Stromal cell of bone marrow (primary cell): ENCODE data around the gene CCR5.

Experiments used
- DNase-seq: peaks from one replicate; pipeline ENCODE4 v3.0.0-alpha.2; 2012; ENCODE audit warnings: low read depth

CCR5 gene

DNA sequence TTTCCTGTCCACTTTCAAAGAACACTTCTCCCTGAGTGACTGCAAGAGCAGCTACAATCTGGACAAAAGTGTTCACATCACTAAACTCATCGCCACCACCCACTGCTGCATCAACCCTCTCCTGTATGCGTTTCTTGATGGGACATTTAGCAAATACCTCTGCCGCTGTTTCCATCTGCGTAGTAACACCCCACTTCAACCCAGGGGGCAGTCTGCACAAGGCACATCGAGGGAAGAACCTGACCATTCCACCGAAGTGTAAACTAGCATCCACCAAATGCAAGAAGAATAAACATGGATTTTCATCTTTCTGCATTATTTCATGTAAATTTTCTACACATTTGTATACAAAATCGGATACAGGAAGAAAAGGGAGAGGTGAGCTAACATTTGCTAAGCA, 38.1 kb downstream of the CCR5 start:
- DNase-seq: no peak

DNA sequence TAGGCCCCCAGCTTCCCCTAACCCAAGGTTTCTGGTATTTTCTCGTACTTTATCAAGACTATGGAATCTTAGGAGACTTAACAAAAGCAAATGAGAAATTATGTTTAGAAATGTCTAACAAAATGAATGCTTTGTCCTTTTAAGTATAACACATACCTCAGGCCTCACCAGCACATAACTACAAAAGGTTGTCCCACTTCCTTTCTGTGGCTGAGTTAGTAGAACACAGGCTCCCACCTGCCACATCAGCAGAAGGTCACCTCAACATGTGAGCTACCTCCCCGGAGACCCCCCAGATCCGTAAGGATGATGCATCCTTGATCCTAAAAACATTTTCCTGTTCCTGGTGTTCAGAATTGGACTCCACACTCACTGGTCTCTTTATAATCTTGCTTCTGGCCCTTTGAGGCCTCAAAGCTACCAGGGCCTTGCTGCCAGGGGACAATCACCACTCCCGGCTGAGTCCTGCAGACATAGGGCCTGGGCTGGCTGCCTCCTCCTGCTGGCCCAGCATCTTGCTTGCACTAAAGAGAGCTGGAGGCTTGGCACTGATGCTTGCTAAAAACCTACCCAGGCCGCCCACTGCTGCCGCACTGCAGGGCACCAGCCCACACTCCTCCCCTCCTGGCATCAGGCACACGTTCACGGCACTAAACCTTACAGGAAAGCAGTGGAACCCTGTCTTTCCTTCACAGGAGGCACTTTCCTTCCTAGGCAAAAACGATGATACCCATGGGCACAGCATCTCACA, 39.2 kb downstream of the CCR5 start:
- DNase-seq: no peak

DNA sequence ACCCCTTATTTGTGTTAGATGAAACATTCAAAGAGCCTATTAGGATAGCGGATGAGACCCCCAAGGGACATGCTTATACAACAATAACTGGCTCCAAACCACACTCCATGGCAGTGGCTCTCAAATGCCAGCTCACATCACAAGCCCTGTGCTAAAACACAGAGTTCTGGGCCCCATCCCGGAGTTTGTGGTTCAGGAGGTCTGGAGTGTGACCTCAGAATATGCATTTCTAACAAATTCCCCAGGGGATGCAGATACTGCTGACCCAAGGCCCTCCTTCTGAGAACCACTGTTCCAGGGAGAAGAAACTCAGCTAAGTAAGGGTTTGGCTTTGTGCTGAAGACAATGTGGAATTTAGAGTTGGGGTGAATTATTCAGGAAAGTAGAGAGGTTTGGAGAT, 39.9 kb downstream of the CCR5 start:
- DNase-seq: peak; percentile 50

DNA sequence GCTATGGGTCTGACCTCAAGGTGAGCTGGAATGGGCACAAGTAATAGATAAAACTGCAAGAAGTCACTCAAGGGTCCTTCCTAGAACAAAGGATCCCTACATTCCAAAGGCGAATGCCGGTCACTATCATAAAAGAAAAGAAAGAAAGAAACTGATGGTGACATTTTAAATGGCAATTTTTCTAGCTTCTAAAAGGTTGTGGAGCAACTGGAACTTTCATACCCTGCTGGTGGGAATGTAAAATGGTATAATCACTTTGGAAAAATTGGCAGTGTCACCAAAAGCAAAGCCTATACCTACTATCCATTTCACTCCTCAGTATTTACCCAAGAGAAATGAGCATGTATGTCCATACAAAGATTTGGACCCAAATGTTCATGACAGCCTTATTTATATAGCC, 40.5 kb downstream of the CCR5 start:
- no peak for DNase-seq

DNA sequence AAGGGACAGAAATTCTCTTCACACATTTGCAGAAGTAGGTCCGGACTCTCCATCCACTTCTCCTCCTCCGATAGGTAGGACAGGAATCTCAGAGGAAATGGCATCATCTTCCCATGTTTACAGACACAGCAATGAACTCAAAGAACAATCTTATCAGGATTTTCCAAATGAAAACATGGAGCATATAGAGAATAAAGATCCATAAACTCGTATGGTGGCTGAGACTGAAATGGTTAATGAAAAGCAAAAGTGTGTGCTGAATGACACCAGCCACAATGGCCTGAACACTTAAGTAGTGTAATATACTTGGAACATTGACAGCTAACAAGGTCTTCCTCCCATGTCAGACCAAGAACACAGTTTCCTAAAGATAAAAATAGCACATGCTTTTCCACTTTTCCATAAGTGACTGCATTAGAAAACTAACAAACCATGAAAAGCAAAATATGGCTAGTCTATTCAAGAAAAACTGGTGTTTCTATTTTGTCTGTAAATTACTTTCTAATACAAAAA, 42.1 kb downstream of the CCR5 start:
- DNase-seq: no peak

DNA sequence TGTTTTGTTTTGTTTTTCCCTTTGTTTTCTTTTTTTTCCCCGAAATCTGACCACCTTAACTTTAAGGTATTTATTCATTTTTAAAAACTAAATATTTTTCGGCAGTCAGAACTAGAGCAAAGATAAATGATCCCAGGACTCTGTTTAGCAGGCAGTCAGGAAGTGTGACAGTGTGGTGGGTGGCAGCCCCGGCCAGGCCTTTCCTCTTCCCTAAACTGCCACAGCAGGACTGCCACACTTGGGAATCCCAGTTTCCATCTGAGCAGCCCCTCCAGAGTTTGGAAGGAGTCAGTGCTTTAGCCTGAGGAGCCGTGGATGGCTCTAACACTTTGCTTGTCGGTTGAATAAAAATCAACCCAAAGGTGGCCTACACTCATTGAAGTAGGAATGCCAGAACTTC, 43.2 kb downstream of the CCR5 start:
- DNase-seq: no peak

DNA sequence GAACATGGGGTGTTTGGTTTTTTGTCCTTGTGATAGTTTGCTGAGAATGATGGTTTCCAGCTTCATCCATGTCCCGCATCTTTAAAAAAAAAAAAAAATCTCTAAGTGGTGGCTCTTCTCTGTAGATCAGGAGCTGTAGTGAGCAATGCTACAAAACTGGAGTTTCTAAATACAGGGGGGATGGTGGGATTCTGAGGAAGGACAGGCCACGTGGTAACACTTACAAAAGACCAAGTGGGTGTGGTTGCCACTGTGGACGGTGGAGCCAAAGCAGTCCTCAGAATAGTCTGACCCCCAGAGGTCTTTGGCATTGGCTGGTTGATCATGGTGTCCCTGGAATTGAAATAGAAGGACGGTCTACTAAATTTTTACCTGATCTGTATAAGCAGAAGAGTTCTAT, 44.0 kb downstream of the CCR5 start:
- no peak for DNase-seq

DNA sequence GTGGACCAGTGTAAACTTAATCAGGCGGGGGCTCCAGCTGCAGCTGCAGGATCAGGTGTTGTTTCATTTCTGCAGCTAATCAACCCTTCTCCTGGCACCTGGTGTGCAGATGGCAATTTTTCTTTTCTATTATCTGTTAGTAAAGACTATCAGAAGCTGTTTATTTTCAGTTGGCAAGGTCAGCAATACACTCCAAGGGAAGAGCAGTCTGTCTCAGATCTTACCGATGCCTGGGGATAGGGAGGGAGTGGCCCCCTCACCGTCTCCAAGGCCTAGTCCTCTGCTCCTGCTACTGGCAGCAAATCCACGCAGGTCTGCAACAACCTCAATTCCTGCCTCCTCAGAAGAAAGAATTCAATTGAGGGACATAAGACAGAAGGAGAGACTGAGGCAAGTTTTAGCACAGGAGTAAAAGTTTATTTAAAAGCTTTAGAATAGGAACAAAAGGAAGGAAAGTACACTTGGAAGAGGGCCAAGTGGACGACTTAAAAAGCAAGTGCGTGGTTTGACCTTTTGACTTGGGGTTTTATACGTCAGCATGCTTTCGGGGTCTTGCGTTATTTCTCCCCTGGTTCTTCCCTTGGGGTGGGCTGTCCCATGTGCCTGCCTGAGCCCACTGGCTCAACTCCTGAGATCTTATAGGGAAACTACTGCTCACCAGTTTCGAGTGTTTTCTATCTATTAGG, 45.5 kb downstream of the CCR5 start:
- DNase-seq: no peak

DNA sequence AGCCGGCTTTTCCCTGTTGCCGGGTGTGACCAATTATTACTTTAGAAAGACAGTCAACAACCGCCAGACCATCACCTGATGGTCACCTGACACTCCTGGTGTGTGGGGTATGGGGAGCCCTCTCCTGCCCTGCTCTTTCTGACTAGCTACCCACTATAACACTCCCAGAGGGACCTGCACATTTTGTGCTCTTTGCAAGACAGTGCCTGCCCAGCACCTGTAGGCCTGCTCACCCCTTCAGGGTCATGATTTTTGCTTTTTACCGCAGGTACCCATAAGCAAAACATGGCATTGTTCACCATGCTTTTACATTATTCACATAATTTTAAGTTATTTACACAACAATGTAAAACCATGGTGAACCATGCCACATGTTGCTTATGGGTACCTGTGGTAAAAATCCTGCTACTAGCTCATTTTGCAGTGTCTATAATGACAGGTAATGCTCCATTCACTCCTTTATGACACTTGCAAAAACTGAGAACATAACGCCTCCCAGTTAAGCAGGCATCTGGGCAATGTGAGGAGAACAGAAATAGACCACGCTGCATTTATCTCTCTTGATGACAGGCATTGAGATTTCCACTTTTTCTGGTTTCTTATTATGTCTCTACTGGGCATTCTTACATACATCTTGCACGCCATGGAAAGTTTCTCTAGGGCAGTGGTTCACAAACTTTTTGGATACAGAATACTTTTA, 46.2 kb downstream of the CCR5 start:
- DNase-seq: no peak

DNA sequence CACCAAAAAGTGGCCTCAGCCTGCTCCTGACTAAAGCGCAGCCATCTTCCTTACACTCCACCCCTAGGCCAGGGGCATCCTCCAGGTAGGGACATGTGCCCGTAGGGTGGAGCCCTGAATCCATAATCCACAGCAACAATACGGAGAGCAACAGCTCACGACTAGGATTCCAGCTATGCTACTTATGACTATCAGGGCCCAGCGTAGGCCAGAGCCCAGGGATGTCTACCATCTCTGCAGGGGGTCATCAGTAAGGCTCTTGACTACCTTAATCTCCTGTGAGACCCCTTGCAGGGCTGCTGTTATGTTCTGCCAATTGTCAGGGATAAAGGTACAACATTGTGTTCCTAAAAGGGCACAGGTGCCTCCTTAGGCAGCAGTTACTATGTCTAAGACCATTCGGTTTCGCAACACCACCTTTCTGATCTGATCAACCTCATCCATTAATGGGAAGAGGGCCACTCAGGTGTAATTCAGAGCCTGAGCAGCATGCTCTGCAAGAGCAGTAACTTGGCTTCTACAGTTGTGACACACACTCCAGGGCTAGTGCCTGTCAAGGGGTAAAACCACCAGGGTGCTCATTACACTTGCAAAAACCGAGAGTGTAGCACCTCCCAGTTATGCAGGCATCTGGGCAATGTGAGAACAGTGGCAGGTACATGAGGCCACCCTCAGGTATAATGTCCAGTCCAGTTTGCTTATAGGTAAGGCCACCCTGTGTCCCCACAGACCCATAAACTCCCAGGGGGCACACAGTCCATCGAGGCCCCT, 47.3 kb downstream of the CCR5 start:
- DNase-seq: no peak

DNA sequence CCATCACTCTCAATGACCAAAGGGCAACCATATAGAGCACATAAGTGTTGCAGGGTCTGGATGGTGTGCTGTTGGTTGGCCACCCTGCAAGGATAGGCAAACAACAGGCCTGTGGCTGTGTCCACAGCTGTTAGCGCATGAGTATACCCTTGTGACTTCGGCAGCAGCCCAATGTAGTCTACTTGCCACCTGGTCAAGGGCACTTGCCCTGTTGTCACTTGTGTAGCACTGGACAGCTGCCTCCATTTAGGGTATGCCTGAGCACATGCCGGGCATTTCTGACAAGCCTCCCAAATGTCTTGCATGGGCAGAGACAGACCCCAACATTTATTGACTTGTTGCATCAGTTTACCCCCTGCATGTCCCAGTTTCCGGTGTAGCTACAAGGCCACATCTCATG, 49.1 kb downstream of the CCR5 start:
- no peak for DNase-seq

DNA sequence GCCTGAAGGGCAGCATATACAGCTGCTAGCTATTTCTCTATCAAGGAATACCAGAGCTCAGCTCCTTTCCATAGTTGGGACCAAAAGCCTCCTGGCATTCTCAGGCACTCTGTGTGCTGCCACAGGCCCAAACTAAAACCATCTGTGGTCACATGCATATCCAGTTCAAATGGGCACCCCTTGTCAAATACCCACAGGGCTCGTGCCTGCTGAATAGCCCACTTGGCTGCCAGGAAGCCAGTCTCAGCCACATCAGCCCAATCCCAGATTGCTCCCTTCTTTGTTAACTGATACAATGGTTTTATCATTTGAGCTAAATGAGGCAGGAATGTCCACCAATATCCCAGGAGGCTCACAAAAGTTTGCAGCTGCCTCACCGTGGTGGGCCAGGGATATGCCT, 50.2 kb downstream of the CCR5 start:
- DNase-seq: no peak

DNA sequence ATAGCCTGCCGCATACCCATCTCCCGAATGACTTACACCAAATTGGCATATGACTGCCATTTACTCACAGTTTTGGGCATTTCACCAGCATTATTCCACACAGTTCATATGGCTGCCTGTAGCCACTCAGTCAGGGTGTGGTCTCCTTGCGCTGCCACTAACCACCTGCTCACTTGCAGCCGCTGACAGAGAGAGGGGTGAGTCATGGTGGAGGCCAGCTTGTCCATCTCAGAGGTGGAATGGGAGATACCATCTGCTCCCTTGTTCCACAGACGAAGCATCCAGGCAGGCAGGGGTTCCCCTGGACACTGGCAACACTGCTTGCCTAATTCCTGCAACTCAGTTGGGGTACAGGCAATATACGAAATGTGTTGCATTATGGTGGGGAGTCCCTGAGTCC, 51.9 kb downstream of the CCR5 start:
- no peak for DNase-seq

DNA sequence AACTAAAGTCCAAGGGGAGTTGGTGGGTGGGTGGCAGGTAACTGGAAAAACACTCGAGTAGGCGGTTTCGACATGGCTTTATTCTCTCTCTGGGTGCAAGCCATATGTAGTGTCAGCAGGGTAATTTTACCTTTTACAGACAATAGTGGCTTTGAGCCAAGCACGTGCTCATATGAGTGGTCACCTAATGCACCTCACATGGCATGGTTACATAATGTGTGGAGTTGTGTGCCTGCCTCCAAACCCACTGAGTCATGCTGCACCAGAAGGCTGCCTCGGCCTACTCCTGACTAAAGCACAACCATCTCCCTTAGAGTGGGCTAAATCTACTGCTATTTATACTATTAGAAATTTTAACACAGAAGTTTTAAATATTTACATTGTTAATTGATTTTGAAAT, 52.8 kb downstream of the CCR5 start:
- DNase-seq: no peak
